ENCODE data around the gene TBRG1. TPM values are rescaled to one million over a fixed set of nuclear protein-coding genes. Genes with fewer than 3 reads are reported as not detected.

The TBRG1 gene
- total and polyA plus RNA-seq, 2 of the 8 experiments (the other 6 are each of a cell fraction or from before 2014, with no cell fraction given): 16.3 to 26.7 TPM

DNA sequence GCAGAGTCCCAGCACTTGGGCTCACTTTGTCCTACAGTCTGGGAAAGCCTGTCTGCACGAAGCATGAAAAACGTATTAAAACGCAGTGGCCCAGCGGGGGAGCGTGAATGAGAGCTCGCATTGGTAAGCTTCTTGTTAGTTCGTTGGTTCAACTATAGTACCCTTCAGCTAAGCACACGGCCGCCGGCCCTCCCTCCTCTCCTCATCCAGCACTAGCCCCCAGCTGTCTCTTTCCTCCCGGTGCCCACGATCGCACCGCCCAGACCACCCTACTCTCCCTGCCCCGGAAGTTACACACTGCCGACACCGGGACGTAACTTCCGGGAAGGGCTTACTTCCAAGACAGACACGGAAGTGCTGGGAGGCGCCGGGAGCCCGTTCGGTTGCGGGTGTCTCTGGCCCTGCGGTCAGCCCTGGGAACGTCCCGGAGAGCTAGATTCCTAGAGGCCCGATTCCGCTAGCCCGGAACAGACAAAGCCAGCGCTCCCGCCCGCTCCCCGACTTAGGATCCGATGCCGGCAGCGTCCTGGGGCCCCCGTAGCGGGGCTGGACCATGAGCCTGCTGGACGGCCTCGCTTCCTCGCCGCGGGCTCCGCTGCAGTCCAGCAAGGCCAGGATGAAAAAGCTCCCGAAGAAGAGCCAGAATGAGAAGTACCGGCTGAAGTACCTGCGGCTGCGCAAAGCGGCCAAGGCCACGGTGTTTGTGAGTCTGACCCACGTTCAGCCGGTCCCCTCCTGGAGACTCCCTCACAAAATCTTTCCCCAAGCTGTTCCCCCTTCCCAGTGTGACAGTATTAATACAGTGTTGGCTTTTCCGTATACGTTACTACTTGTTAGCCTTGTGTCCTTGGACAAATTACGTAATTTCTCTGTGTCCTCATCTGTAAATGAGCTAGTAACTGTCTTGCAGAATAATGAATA lies at the start of gene TBRG1 (continued):
- TF ChIP-seq SIN3A (conservative IDR thresholded peaks at IDR 0.05 in 1 of 2, IDR thresholded peaks at IDR 0.05 in 1 of 2; ENCODE audit: low read depth in 1 of 2, low read length in 2 of 2) (0 out of 4 replicates have a peak, but pooled peaks of 1 of the 2 experiments have one; percentile 37), RBBP5 (IDR thresholded peaks at IDR 0.05; ENCODE audit: borderline replicate concordance, low read depth, low read length) (peak; percentile 78; the same call in 1 of the 2 replicates), CBX8 (IDR thresholded peaks at IDR 0.05; ENCODE audit: borderline replicate concordance, low read depth, low read length) (no peak), JUN (IDR thresholded peaks at IDR 0.05; ENCODE audit: low read depth, low read length) (no peak), SP2 (IDR thresholded peaks at IDR 0.05; ENCODE audit: low read length) (no peak), KDM5A (IDR thresholded peaks at IDR 0.05; ENCODE audit: low read length) (no peak), SP1 (IDR thresholded peaks at IDR 0.05; ENCODE audit: low read depth, low read length) (no peak), SIRT6 (IDR thresholded peaks at IDR 0.05; ENCODE audit: low read length) (no peak), RXRA (IDR thresholded peaks at IDR 0.05; ENCODE audit: insufficient read depth, low read depth, low read length) (no peak), HDAC6 (IDR thresholded peaks at IDR 0.05; ENCODE audit: low read depth, low read length) (no peak), SAP30 (IDR thresholded peaks at IDR 0.05; ENCODE audit: insufficient read depth, insufficient replicate concordance, low read length) (no peak), BRCA1 (IDR thresholded peaks at IDR 0.05; ENCODE audit: low read depth, low read length) (no peak), HDAC2 (IDR thresholded peaks at IDR 0.05; ENCODE audit: borderline replicate concordance in 1 of 2, low read depth in 2 of 2, low read length in 2 of 2) (no peak), CTBP2 (IDR thresholded peaks at IDR 0.05; ENCODE audit: borderline replicate concordance, insufficient read depth, insufficient read length, low read length) (no peak)
- TF ChIP-seq, protein P1, sequence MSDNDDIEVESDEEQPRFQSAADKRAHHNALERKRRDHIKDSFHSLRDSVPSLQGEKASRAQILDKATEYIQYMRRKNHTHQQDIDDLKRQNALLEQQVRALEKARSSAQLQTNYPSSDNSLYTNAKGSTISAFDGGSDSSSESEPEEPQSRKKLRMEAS (IDR thresholded peaks at IDR 0.05): no peak
- TF ChIP-seq, protein P2, sequence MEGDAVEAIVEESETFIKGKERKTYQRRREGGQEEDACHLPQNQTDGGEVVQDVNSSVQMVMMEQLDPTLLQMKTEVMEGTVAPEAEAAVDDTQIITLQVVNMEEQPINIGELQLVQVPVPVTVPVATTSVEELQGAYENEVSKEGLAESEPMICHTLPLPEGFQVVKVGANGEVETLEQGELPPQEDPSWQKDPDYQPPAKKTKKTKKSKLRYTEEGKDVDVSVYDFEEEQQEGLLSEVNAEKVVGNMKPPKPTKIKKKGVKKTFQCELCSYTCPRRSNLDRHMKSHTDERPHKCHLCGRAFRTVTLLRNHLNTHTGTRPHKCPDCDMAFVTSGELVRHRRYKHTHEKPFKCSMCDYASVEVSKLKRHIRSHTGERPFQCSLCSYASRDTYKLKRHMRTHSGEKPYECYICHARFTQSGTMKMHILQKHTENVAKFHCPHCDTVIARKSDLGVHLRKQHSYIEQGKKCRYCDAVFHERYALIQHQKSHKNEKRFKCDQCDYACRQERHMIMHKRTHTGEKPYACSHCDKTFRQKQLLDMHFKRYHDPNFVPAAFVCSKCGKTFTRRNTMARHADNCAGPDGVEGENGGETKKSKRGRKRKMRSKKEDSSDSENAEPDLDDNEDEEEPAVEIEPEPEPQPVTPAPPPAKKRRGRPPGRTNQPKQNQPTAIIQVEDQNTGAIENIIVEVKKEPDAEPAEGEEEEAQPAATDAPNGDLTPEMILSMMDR (IDR thresholded peaks at IDR 0.05; ENCODE audit: control extremely low read depth in 1 of 3, insufficient read depth in 1 of 3, low read depth in 1 of 3, low read length in 3 of 3): no peak
- TF ChIP-seq, protein P3, sequence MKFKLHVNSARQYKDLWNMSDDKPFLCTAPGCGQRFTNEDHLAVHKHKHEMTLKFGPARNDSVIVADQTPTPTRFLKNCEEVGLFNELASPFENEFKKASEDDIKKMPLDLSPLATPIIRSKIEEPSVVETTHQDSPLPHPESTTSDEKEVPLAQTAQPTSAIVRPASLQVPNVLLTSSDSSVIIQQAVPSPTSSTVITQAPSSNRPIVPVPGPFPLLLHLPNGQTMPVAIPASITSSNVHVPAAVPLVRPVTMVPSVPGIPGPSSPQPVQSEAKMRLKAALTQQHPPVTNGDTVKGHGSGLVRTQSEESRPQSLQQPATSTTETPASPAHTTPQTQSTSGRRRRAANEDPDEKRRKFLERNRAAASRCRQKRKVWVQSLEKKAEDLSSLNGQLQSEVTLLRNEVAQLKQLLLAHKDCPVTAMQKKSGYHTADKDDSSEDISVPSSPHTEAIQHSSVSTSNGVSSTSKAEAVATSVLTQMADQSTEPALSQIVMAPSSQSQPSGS (IDR thresholded peaks at IDR 0.05; ENCODE audit: low read length): no peak

Data from H1 (cell line).